ENCODE data around the gene DYRK1A. TPM values are rescaled to one million over a fixed set of nuclear protein-coding genes. Genes with fewer than 3 reads are reported as not detected.

The DYRK1A gene
- total and polyA plus RNA-seq, 10 of the 15 experiments (the other 5 are each of a cell fraction or from before 2014, with no cell fraction given) = 2.4 to 68.6 (median 30.7) TPM

GRCh38 chr21:37534431-37534830 is 167.9 kb downstream of the DYRK1A start (continued):
- no peak for TF ChIP-seq EP300 (IDR thresholded peaks at IDR 0.05; ENCODE audit: borderline replicate concordance in 1 of 2, control insufficient read depth in 1 of 2, low read depth in 2 of 2, low read length in 2 of 2)
- no peak for TF ChIP-seq WRNIP1 (IDR thresholded peaks at IDR 0.05; ENCODE audit: borderline replicate concordance, low read depth, low read length)
- no peak for TF ChIP-seq CBFB (IDR thresholded peaks at IDR 0.05; ENCODE audit: low read depth)
- no peak for TF ChIP-seq STAT3 (IDR thresholded peaks at IDR 0.05; ENCODE audit: low read depth, low read length)
- no peak for TF ChIP-seq CUX1 (IDR thresholded peaks at IDR 0.05; ENCODE audit: insufficient replicate concordance, low read depth, low read length)
- no peak for TF ChIP-seq ZBTB40 (IDR thresholded peaks at IDR 0.05; ENCODE audit: borderline replicate concordance)

Data from GM12878 (cell line).